Panc1 (cell line): ENCODE measurements around the gene UGT1A8.

ENCODE experiments used
- CTCF ChIP-seq: fragments of 450-650 bp; IDR thresholded peaks from 2 replicates; pipeline ENCODE4 v1.5.1; 2017; ENCODE audit warnings: mild to moderate bottlenecking
- POLR2AphosphoS5 ChIP-seq: IDR thresholded peaks from 2 replicates; pipeline ENCODE4 v1.6.1; 2012; ENCODE audit warnings: mild to moderate bottlenecking, low read depth, low read length, moderate library complexity
- REST ChIP-seq, 2 experiments: IDR thresholded peaks; 2 replicates each; pipeline ENCODE4 v1.6.1; 2011 to 2012; ENCODE audit warnings: low read depth in 2 of 2, control low read depth in 1 of 2, low read length in 1 of 2, mild to moderate bottlenecking in 1 of 2, moderate library complexity in 1 of 2; ENCODE audit not compliant: insufficient read depth in 1 of 2

DNA sequence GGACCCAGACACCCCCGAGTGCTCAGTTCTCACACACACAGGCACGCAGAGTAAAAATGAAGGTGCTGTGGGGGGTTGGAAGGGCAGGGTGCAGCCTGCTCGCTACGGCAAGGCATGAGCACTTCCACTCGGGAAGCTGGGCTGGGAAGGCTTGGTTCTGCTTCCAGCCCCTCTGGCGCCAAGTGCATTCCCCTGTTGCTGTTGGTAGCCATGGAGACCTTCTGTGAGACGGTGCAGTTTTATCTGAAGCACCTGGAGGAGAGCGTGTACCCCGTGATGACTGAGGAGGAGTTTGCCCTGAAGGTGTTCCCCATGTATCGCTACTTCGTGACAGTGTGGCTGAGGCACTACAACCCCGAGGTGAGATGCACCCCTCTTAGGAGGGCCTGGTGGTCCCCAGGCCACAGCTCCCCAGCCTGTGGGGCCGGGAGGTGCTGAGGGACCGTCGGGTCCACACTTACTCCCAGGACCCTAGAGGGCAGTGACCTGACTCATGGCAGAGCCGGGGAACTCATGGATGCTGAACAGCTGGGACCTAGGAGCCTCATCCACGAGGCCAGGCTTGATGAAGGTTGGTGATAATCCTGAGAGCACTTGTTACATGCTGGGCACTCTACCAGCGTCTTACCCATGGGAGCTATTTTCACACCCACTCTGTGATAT lies 176.2 kb downstream of the UGT1A8 start:
- TF ChIP-seq POLR2AphosphoS5 (no peak), REST (IDR thresholded peaks at IDR 0.05; ENCODE audit: insufficient read depth in 1 of 2, low read depth in 2 of 2, low read length in 1 of 2) (no peak), CTCF (no peak)
